Measurements from ENCODE around the gene RCSD1.

Gene RCSD1

GRCh38 chr1:167629681-167630567 lies at the start of gene RCSD1:
RCSD1 (plus strand) TSS chr1:167630232; CDS start chr1:167630424, 192 bp downstream.
- TF ChIP-seq CTCF (IDR thresholded peaks at IDR 0.05; ENCODE audit: low read length, missing control alignments) = no peak
- H3K4me3 ChIP-seq (replicated peaks; ENCODE audit: low read depth, low read length) = peak within 1 kb of the TSS; percentile 60
- DNase-seq (ENCODE audit: low read depth) = peak; percentile 25

- H3K4me3 ChIP-seq (replicated peaks; ENCODE audit: low read depth, low read length) = no peak overlapping the region
- DNase-seq (ENCODE audit: low read depth) = no peak
- TF ChIP-seq CTCF (IDR thresholded peaks at IDR 0.05; ENCODE audit: low read length, missing control alignments) = no peak
These were observed 48.0 kb upstream of the RCSD1 start for GRCh38 chr1:167582064-167582463.

- DNase-seq (ENCODE audit: low read depth) = no peak
- no peak for TF ChIP-seq CTCF (IDR thresholded peaks at IDR 0.05; ENCODE audit: low read length, missing control alignments)
- H3K4me3 ChIP-seq (replicated peaks; ENCODE audit: low read depth, low read length) = no peak overlapping the region
These were observed 47.3 kb upstream of the RCSD1 start for GRCh38 chr1:167582722-167583121.

GRCh38 chr1:167584581-167584980 lies 45.5 kb upstream of the RCSD1 start:
- TF ChIP-seq CTCF (IDR thresholded peaks at IDR 0.05; ENCODE audit: low read length, missing control alignments) = no peak
- peak; percentile 8 for DNase-seq (ENCODE audit: low read depth)
- no peak overlapping the region for H3K4me3 ChIP-seq (replicated peaks; ENCODE audit: low read depth, low read length)

GRCh38 chr1:167587342-167587741 lies 42.7 kb upstream of the RCSD1 start:
- no peak overlapping the region for H3K4me3 ChIP-seq (replicated peaks; ENCODE audit: low read depth, low read length)
- DNase-seq (ENCODE audit: low read depth) = no peak
- no peak for TF ChIP-seq CTCF (IDR thresholded peaks at IDR 0.05; ENCODE audit: low read length, missing control alignments)

GRCh38 chr1:167587872-167588271 lies 42.2 kb upstream of the RCSD1 start:
- TF ChIP-seq CTCF (IDR thresholded peaks at IDR 0.05; ENCODE audit: low read length, missing control alignments) = no peak

GRCh38 chr1:167588361-167588760 lies 41.7 kb upstream of the RCSD1 start:
- no peak for DNase-seq (ENCODE audit: low read depth)
- no peak overlapping the region for H3K4me3 ChIP-seq (replicated peaks; ENCODE audit: low read depth, low read length)
- TF ChIP-seq CTCF (IDR thresholded peaks at IDR 0.05; ENCODE audit: low read length, missing control alignments) = no peak

More at GRCh38 chr1:167587872-167588271, 42.2 kb upstream of the RCSD1 start:
- DNase-seq (ENCODE audit: low read depth) = no peak
- no peak overlapping the region for H3K4me3 ChIP-seq (replicated peaks; ENCODE audit: low read depth, low read length)
